ENCODE results near the gene SLC23A2.

DNA sequence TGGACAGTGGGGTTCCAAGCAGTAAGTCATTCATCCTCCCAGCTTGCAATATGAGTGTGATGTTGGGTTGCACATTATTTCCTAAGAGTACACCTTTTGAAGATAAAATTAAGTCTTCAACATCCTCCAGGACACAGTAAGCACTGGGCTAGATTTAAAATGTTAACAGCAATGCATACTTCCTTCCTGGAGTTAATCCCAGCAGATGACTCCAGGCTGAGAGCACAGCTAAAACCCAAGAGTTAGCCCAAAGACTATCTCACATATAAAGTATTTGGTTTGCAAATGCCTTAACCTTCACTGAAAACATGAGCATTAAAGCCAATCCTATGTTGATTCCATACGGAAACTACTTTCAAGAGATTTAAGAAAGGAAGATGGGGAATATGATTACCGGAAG, 69.2 kb downstream of the SLC23A2 start:
- TF ChIP-seq, protein P1, sequence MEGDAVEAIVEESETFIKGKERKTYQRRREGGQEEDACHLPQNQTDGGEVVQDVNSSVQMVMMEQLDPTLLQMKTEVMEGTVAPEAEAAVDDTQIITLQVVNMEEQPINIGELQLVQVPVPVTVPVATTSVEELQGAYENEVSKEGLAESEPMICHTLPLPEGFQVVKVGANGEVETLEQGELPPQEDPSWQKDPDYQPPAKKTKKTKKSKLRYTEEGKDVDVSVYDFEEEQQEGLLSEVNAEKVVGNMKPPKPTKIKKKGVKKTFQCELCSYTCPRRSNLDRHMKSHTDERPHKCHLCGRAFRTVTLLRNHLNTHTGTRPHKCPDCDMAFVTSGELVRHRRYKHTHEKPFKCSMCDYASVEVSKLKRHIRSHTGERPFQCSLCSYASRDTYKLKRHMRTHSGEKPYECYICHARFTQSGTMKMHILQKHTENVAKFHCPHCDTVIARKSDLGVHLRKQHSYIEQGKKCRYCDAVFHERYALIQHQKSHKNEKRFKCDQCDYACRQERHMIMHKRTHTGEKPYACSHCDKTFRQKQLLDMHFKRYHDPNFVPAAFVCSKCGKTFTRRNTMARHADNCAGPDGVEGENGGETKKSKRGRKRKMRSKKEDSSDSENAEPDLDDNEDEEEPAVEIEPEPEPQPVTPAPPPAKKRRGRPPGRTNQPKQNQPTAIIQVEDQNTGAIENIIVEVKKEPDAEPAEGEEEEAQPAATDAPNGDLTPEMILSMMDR (IDR thresholded peaks at IDR 0.05): no peak
- no peak for TF ChIP-seq POLR2A (IDR thresholded peaks at IDR 0.05)
